SW480 (cell line): ENCODE measurements around the gene ZNF541.
"Not testable (repeated sequence)": the region's sequence is repeated elsewhere in the genome, so short reads cannot be mapped to it uniquely, and the experiment has no call there.

ENCODE experiments used
- DNase-seq: peaks from one replicate; pipeline ENCODE4 v3.0.0-alpha.2; 2016; ENCODE audit warnings: low spot score

Gene ZNF541

GRCh38 chr19:47600246-47601179 is 27.6 kb upstream of the ZNF541 start:
- peak; percentile 99 for DNase-seq

- DNase-seq: not testable (repeated sequence)
These were observed 26.8 kb upstream of the ZNF541 start for GRCh38 chr19:47599671-47600245.

GRCh38 chr19:47598407-47599349 is 25.7 kb upstream of the ZNF541 start:
- DNase-seq: peak; percentile 87

GRCh38 chr19:47595944-47596343 is 23.0 kb upstream of the ZNF541 start:
- DNase-seq: no peak

GRCh38 chr19:47593860-47594259 is 20.9 kb upstream of the ZNF541 start:
- no peak for DNase-seq

- DNase-seq: no peak
These were observed 16.9 kb upstream of the ZNF541 start for GRCh38 chr19:47589824-47590223.

- no peak for DNase-seq
These were observed 14.3 kb upstream of the ZNF541 start for GRCh38 chr19:47587295-47587694.

- DNase-seq: not testable (repeated sequence)
These were observed 10.2 kb upstream of the ZNF541 start for GRCh38 chr19:47583161-47583560.

GRCh38 chr19:47582320-47582909 is 9.5 kb upstream of the ZNF541 start:
- no peak for DNase-seq

- DNase-seq: no peak
These were observed 8.8 kb upstream of the ZNF541 start for GRCh38 chr19:47581605-47582319.

- DNase-seq: no peak
These were observed 7.4 kb upstream of the ZNF541 start for GRCh38 chr19:47580397-47580796.

GRCh38 chr19:47572635-47573034 is 313 bp downstream of the ZNF541 start:
- no peak for DNase-seq

- no peak for DNase-seq
These were observed 3.6 kb downstream of the ZNF541 start for GRCh38 chr19:47569331-47569730.

GRCh38 chr19:47564081-47564480 is 8.9 kb downstream of the ZNF541 start:
- DNase-seq: no peak

- DNase-seq: peak; percentile 36
These were observed 11.4 kb downstream of the ZNF541 start for GRCh38 chr19:47561440-47562057.

- DNase-seq: peak; percentile 73
These were observed 11.9 kb downstream of the ZNF541 start for GRCh38 chr19:47560999-47561398.

- DNase-seq: no peak
These were observed 22.8 kb downstream of the ZNF541 start for GRCh38 chr19:47550129-47550528.

- DNase-seq: peak; percentile 39
These were observed 23.6 kb downstream of the ZNF541 start for GRCh38 chr19:47549261-47549862.

GRCh38 chr19:47547199-47547598 is 25.7 kb downstream of the ZNF541 start:
- no peak for DNase-seq
